HepG2 (cell line): Measurements from ENCODE around the gene CCDC201. TPM values are rescaled to one million over a fixed set of nuclear protein-coding genes. Genes with fewer than 3 reads are reported as not detected.

Experiments
- CCDC6 ChIP-seq: sonication (generic); formaldehyde crosslinking; IDR thresholded peaks from 2 replicates; pipeline ENCODE4 v1.8.1; 2022; ENCODE audit warnings: mild to moderate bottlenecking, missing genetic modification reagents, moderate library complexity
- DNMT1 ChIP-seq: sonication (generic); formaldehyde crosslinking; IDR thresholded peaks from 2 replicates; pipeline ENCODE4 v1.5.1; 2020; ENCODE audit warnings: mild to moderate bottlenecking, missing genetic modification reagents
- MATR3 ChIP-seq: sonication (generic); formaldehyde crosslinking; IDR thresholded peaks from 2 replicates; pipeline ENCODE4 v1.4.0; 2020; ENCODE audit warnings: missing genetic modification reagents
- MIER2 ChIP-seq: IDR thresholded peaks from 2 replicates; pipeline ENCODE4 v1.6.1; 2016; ENCODE audit warnings: missing biosample characterization, missing genetic modification reagents
- MLXIP ChIP-seq: sonication (generic); formaldehyde crosslinking; IDR thresholded peaks from 2 replicates; pipeline ENCODE4 v1.9.0; 2021; ENCODE audit warnings: missing genetic modification reagents, borderline replicate concordance
- NRL ChIP-seq: sonication (generic); formaldehyde crosslinking; IDR thresholded peaks from 2 replicates; pipeline ENCODE4 v1.5.0; 2020; ENCODE audit warnings: missing genetic modification reagents, mild to moderate bottlenecking, moderate library complexity, borderline replicate concordance
- ONECUT2 ChIP-seq: sonication (generic); formaldehyde crosslinking; IDR thresholded peaks from 2 replicates; pipeline ENCODE4 v1.4.0; 2020; ENCODE audit warnings: missing genetic modification reagents
- PTBP1 ChIP-seq: fragments of 200-400 bp; formaldehyde crosslinking; IDR thresholded peaks from 2 replicates; pipeline ENCODE4 v1.6.1; 2018; ENCODE audit warnings: low read length, low read depth; ENCODE audit not compliant: poor library complexity, severe bottlenecking
- RAD21 ChIP-seq: fragments of 450-650 bp; formaldehyde crosslinking; IDR thresholded peaks from 2 replicates; pipeline ENCODE4 v1.5.0; 2020; ENCODE audit warnings: mild to moderate bottlenecking
- SALL2 ChIP-seq: sonication (generic); formaldehyde crosslinking; IDR thresholded peaks from 2 replicates; pipeline ENCODE4 v1.8.1; 2023; ENCODE audit warnings: mild to moderate bottlenecking, missing genetic modification reagents, inconsistent platforms
- TBX2 ChIP-seq: sonication (generic); formaldehyde crosslinking; IDR thresholded peaks from 2 replicates; pipeline ENCODE4 v1.5.0; 2020; ENCODE audit warnings: missing genetic modification reagents, mild to moderate bottlenecking, borderline replicate concordance
- ZBTB10 ChIP-seq: sonication (generic); formaldehyde crosslinking; IDR thresholded peaks from 2 replicates; pipeline ENCODE4 v1.4.0; 2020; ENCODE audit warnings: missing genetic modification reagents, borderline replicate concordance
- ZNF256 ChIP-seq: sonication (generic); formaldehyde crosslinking; conservative IDR thresholded peaks from 2 replicates; pipeline ENCODE4 v1.4.0; 2020; ENCODE audit warnings: missing genetic modification reagents
- ZNF510 ChIP-seq: sonication (generic); formaldehyde crosslinking; IDR thresholded peaks from 2 replicates; pipeline ENCODE4 v1.4.0; 2020; ENCODE audit warnings: low read depth, mild to moderate bottlenecking, missing genetic modification reagents
- ZNF589 ChIP-seq: sonication (generic); formaldehyde crosslinking; conservative IDR thresholded peaks from 2 replicates; pipeline ENCODE4 v1.8.0; 2022; ENCODE audit warnings: mild to moderate bottlenecking, moderate library complexity, missing genetic modification reagents
- ZNF609 ChIP-seq: sonication (generic); formaldehyde crosslinking; IDR thresholded peaks from 2 replicates; pipeline ENCODE4 v1.4.0; 2020; ENCODE audit warnings: mild to moderate bottlenecking, missing genetic modification reagents, borderline replicate concordance
- ZNF629 ChIP-seq: sonication (generic); formaldehyde crosslinking; conservative IDR thresholded peaks from 2 replicates; pipeline ENCODE4 v1.5.0; 2020; ENCODE audit warnings: missing genetic modification reagents
- ZSCAN21 ChIP-seq: sonication (generic); formaldehyde crosslinking; IDR thresholded peaks from 2 replicates; pipeline ENCODE4 v1.8.0; 2022; ENCODE audit warnings: mild to moderate bottlenecking, missing genetic modification reagents, moderate library complexity, borderline replicate concordance
- polyA plus RNA-seq, 8 experiments: library from polyadenylated mRNA; depleted of rRNA in 3 of 8; stranded (reverse) in 7 of 8; unstranded in 1 of 8; fragments of >200 nt; fragmentation: Illumina TruSeq in 4 of 8; extraction: Trizol in 4 of 8; gene quantifications; 2 replicates each; pipeline versions ENCODE4 v1.2.1 to v1.2.3, GENCODE V29; 2011 to 2016; ENCODE audit warnings: low read depth in 4 of 8, missing spikeins in 1 of 8, mixed read lengths in 1 of 8; ENCODE audit not compliant: insufficient read depth in 1 of 8
- total RNA-seq, 5 experiments: library from RNA; depleted of rRNA; stranded (reverse); fragments of >200 nt; fragmentation: Illumina TruSeq; extraction: Trizol; gene quantifications; 2 replicates each; pipeline ENCODE4 v1.2.3, GENCODE V29; 2016; ENCODE audit warnings: low read depth in 1 of 5

The CCDC201 gene
- total and polyA plus RNA-seq, 2 of the 13 experiments (the other 11 are each of a cell fraction or from before 2014, with no cell fraction given) = 0.92 TPM; not detected in 1

GRCh38 chr7:45888185-45888992 lies 15.5 kb upstream of the CCDC201 start, which contains the start of gene IGFBP1 (continued):
- TF ChIP-seq ZNF256 (CRISPR knock-in tag) = no peak; the same call in 1 of the 2 replicates
- peak; percentile 84 for TF ChIP-seq NRL
- TF ChIP-seq ZNF609 (CRISPR knock-in tag) = peak; percentile 91
- TF ChIP-seq ONECUT2 = no peak; the same call in 1 of the 2 replicates
- TF ChIP-seq DNMT1 (CRISPR knock-in tag) = no peak; the same call in 1 of the 2 replicates
- TF ChIP-seq SALL2 = peak; percentile 59; the same call in 1 of the 2 replicates
- peak; percentile 98; the same call in 1 of the 2 replicates for TF ChIP-seq CCDC6 (CRISPR knock-in tag)
- TF ChIP-seq ZBTB10 = peak; percentile 83
- peak; percentile 63; the same call in 1 of the 2 replicates for TF ChIP-seq MIER2 (CRISPR knock-in tag)
- TF ChIP-seq ZNF589 (CRISPR knock-in tag) = peak; percentile 98
- no peak for TF ChIP-seq PTBP1
- TF ChIP-seq RAD21 (CRISPR knock-in tag) = peak; percentile 47; the same call in 1 of the 2 replicates
- peak; percentile 86; the same call in 1 of the 2 replicates for TF ChIP-seq MATR3
- 0 out of 2 replicates have a peak, but pooled peaks have one; percentile 59 for TF ChIP-seq ZNF629 (CRISPR knock-in tag)
- peak; percentile 89 for TF ChIP-seq ZNF510 (CRISPR knock-in tag)
- TF ChIP-seq ZSCAN21 = peak; percentile 96
- no peak for TF ChIP-seq MLXIP (CRISPR knock-in tag)
- peak; percentile 90 for TF ChIP-seq TBX2 (CRISPR knock-in tag)
